Smooth muscle cell of trachea (primary cell): ENCODE data around the gene LIN28A. TPM values are rescaled to one million over a fixed set of nuclear protein-coding genes. Genes with fewer than 3 reads are reported as not detected.

Experiments
- total RNA-seq: library from RNA; depleted of rRNA; stranded (reverse); fragments of >200 nt; gene quantifications from 2 replicates; pipeline ENCODE4 v1.2.1, GENCODE V29; 2014

The LIN28A gene, protein sequence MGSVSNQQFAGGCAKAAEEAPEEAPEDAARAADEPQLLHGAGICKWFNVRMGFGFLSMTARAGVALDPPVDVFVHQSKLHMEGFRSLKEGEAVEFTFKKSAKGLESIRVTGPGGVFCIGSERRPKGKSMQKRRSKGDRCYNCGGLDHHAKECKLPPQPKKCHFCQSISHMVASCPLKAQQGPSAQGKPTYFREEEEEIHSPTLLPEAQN
- not detected in 2 replicates for total RNA-seq

DNA sequence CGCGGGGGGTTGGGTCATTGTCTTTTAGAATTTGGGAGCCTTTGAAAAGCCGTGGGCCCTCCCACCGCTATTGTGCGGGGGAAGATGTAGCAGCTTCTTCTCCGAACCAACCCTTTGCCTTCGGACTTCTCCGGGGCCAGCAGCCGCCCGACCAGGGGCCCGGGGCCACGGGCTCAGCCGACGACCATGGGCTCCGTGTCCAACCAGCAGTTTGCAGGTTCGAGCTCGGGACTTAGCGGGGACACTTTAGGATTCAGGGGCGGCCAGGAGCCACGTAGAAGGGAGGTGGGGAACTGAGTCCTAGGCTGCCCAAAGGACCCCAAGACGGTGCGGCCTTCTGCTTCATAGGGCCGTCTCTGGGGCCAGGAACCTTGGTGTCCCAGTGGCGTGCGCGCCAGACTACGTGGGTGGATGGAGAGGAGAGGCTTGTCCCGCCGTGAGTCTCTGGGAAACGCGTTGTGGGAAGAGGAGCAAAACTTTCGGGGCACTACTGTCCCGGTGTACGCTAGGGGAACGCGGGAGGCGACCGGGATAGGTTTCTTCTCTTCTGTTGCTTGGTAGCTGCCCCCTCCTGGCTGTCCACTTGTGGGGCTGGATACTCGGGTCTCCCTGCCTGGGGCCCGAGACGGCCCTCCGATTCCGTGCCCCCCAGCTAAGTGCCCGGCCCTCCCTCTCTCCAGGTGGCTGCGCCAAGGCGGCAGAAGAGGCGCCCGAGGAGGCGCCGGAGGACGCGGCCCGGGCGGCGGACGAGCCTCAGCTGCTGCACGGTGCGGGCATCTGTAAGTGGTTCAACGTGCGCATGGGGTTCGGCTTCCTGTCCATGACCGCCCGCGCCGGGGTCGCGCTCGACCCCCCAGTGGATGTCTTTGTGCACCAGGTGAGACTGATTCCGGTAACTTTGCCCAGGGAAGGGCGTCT lies at the start of gene LIN28A:
Gene LIN28A (plus strand): TSS at position 112 of the 918 bp plus-strand sequence. CDS start 75 bp downstream, at position 187.

DNA sequence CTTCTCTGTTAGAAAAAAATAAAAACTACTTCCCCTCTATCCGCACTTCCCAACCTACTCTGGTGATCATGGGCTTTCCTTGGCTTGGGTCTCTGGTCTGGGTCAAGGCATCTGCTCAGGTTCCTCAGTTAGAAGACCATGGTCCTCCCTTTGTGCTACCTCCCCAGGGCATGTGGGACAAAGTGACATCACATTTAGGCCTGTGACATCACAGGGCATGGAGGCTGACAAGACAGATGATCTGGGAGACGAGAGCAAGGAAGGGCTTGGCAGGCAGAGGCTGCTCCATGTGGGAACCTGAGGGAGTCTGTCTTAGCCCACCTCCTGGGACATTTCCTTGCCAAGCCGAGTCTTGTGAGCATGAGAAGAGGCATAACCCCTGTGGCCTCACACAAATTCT lies 38.0 kb upstream of the LIN28A start, which contains the start of gene ZNF683:
Gene ZNF683 (minus strand): TSS at position 140 of the 400 bp plus-strand sequence. CDS start 4,179 bp downstream, outside the sequence.

DNA sequence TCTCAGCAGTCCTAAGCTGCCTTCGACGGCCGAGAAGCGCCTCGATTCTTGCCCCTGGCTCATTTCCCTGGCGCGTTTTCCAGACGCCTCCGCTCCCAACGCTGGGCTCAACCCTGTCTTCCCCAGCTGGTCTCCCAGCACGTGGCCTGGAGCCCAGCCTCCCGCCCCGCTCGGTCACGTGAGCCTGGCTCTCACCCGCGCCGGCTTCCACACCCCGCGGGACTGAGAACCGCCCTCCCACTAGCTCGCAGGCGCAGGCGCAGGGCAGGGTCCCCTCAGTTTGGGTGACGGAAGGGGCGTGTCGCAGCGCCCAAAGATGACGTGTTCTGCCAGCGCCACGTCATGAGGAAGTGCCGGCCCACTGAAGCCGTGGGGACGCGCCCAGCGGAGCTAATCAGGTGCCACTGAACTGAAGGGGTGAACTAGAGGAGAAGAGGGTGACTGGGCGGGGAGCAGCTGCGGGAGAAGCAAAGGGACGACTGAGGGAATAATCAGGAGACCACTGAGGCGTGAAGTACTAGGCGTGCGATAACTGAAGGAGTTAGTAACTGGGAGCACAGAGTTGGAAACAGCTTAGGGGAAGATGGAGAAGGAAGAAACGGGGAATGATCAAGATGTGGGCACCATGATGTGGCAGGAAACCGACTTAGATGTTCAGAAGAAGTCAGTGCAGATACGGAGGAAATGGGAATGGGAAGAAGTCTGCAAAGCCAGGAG lies 21.5 kb downstream of the LIN28A start, which contains the start of gene DHDDS:
Gene DHDDS (plus strand): TSS at position 343 of the 717 bp plus-strand sequence. CDS start 625 bp downstream, outside the sequence.

DNA sequence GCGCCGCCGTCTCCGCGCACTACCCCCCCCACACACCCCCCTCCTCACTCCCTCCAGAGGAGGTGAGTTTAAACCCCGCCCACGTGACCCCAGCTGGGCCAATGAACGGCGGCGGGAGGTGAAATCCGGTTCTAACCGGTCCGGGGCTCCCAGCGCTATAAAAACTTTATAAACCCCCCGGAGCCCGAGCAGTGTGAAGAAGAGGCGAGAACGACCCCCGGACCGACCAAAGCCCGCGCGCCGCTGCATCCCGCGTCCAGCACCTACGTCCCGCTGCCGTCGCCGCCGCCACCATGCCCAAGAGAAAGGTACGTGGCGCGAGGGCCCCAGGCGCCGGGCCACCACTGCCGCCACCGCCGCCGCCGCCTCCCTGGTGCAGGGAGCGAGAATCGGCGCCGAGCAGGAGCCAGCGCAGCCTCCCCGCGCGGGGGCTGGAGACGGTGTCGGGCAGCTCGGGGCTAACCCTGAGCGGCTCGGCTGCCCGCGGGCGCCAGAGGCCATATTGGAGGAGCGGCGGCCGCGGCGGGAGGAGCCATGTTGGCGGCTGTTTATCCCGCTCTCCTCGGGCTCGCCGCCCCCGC lies 61.8 kb downstream of the LIN28A start, which contains the start of gene HMGN2:
Gene HMGN2 (plus strand): TSS at position 121 of the 581 bp plus-strand sequence. CDS start 173 bp downstream, at position 294.

Other genes starting within 250 kb of the LIN28A start
- gene C1orf232, start 241.9 kb upstream of the LIN28A start, total RNA-seq, result not detected in 2 replicates
- 15.3 and 23.2 TPM in 2 replicates for gene ZNF593, start 240.9 kb upstream of the LIN28A start, total RNA-seq
- gene ZNF593OS, start 239.0 kb upstream of the LIN28A start, total RNA-seq, result not detected in 2 replicates
- 0.17 TPM in 1 of 2 replicates, not detected in the other for gene CNKSR1, start 233.3 kb upstream of the LIN28A start, total RNA-seq
- gene CATSPER4, start 220.2 kb upstream of the LIN28A start, total RNA-seq, result not detected in 2 replicates
- gene CEP85, start 176.6 kb upstream of the LIN28A start, total RNA-seq, result 3.3 and 7.9 TPM in 2 replicates
- 36.8 and 70.3 TPM in 2 replicates for gene SH3BGRL3, start 130.7 kb upstream of the LIN28A start, total RNA-seq
- 3.6 and 6.3 TPM in 2 replicates for gene UBXN11, start 104.2 kb upstream of the LIN28A start, total RNA-seq
- gene CD52, start 92.9 kb upstream of the LIN28A start, total RNA-seq, result not detected in 2 replicates
- gene CRYBG2, start 56.7 kb upstream of the LIN28A start, total RNA-seq, result under 0.01 TPM in 1 of 2 replicates, not detected in the other
- gene ZNF683, start 38.1 kb upstream of the LIN28A start, total RNA-seq, result not detected in 2 replicates
- 58.6 and 67.2 TPM in 2 replicates for gene DHDDS, start 21.5 kb downstream of the LIN28A start, total RNA-seq
- gene HMGN2, start 61.6 kb downstream of the LIN28A start, total RNA-seq, result 166 and 426 TPM in 2 replicates
- 1.0 and 2.2 TPM in 2 replicates for gene RPS6KA1, start 118.9 kb downstream of the LIN28A start, total RNA-seq